ENCODE measurements around the gene CCDC17. TPM values are rescaled to one million over a fixed set of nuclear protein-coding genes. Genes with fewer than 3 reads are reported as not detected.
A peak's percentile ranks its signal among the peaks of the same experiment; 100 is the strongest.

The CCDC17 gene
- polyA plus RNA-seq, 1 experiment: 0.19 TPM

DNA sequence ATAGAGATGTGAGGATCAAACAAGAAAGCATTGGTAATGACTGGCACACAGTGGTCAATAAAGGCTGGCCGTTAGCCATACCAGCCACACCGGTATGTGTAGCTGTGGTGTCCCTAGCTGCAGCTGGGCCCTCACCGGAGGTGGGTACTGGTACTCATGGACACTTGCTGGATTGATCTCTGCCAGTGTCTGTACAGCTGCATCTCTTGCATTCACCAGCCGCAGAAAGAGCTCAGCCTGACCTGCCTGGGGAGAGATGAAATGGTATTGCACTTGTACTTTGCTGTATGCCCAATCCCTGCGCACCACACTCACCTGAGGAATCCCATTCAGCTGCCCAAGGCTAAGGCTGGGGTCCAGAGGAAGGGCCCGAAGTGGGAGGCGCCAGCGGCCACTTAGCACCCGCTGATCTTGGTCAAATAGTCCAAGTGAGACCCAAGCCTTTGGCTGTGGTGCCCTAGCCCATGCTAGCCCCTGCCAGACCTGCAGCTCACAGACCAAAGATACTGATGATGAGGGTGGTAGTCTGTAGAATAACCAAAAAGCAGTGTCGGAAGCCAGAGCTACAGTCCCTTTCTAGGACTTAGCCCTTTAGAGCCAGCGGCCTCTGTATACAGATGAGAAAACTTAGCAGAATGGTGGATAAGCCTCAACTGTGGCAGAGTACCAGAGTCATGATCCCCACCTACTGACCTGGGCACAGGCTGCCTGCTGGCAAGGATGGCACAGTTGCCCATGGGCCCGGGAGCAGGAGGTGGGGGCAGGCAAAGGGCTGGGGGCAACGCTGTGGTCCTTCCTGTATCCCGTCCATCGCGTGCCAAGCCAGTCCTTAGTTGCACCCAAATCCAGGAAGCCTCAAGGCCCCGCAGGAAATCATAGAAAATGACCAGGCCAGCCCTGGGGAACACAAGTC lies 3.0 kb downstream of the CCDC17 start:
- no peak overlapping the region for H3K27ac ChIP-seq (ENCODE audit: low read depth, low read length)
- H3K9me3 ChIP-seq (ENCODE audit: control insufficient read depth, insufficient read depth, low read length): peaks cover 6% of the 10 kb centered on the region; the same call in 1 of the 2 replicates
- CTCF ChIA-PET: no interaction called here
- POLR2A ChIA-PET: interaction anchor here (0.9 kb wide), 1 partner anchor 9 kb away, joined by 3 read pairs; no protein-coding TSS in a partner anchor
- no peak for DNase-seq (ENCODE audit: low read depth, low spot score)
- TF ChIP-seq, protein P1, sequence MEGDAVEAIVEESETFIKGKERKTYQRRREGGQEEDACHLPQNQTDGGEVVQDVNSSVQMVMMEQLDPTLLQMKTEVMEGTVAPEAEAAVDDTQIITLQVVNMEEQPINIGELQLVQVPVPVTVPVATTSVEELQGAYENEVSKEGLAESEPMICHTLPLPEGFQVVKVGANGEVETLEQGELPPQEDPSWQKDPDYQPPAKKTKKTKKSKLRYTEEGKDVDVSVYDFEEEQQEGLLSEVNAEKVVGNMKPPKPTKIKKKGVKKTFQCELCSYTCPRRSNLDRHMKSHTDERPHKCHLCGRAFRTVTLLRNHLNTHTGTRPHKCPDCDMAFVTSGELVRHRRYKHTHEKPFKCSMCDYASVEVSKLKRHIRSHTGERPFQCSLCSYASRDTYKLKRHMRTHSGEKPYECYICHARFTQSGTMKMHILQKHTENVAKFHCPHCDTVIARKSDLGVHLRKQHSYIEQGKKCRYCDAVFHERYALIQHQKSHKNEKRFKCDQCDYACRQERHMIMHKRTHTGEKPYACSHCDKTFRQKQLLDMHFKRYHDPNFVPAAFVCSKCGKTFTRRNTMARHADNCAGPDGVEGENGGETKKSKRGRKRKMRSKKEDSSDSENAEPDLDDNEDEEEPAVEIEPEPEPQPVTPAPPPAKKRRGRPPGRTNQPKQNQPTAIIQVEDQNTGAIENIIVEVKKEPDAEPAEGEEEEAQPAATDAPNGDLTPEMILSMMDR (IDR thresholded peaks at IDR 0.05; ENCODE audit: low read depth, low read length): no peak
- H3K4me3 ChIP-seq (ENCODE audit: low read depth, low read length): no peak overlapping the region
- H3K27me3 ChIP-seq (ENCODE audit: control insufficient read depth, insufficient read depth, low read length): no peaks in the 10 kb centered on the region

DNA sequence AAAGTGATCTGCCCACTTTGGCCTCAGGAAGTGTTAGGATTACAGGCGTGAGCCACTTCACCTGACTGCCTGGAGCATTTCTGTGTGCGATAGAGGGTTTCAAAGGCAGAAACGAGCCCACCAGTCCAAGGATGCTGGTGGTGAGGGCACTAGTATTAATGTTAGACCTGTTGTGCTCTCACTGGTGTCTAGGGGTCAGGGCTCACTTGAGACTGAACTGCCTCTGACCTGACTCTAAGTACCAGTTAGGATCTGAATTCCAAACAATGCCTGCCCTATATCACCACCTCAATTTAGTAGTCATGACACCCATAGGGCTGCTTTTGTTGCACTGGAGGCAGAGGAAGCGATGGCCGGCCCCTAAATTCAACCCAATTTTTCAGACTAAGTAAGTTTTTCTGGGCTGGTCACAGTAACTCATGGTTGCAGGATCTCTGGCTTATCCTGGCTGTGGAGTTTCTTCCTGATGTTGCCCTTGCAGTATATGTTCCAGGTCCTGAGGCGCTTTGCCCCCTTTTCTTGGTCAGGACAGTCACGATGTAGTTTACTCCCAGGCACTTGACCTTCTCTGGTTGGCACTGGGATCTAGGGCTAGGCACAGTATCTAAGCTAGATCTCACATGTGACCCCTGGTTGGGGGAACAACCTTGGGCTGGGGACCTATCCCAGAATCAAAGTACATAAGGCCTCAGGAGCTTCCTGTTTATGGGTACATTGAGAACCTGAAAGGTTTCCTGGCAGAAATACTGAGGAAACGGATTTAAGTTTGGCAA lies 4.5 kb downstream of the CCDC17 start:
- no peaks in the 10 kb centered on the region for H3K27me3 ChIP-seq (ENCODE audit: control insufficient read depth, insufficient read depth, low read length)
- DNase-seq (ENCODE audit: low read depth, low spot score): no peak
- ChIA-PET POLR2A (no interaction called here), CTCF (no interaction called here)
- TF ChIP-seq, protein P1 (IDR thresholded peaks at IDR 0.05; ENCODE audit: low read depth, low read length): no peak
- no peak overlapping the region for H3K4me3 ChIP-seq (ENCODE audit: low read depth, low read length)
- no peak overlapping the region for H3K27ac ChIP-seq (ENCODE audit: low read depth, low read length)
- H3K9me3 ChIP-seq (ENCODE audit: control insufficient read depth, insufficient read depth, low read length): peaks cover 6% of the 10 kb centered on the region; the same call in 1 of the 2 replicates

DNA sequence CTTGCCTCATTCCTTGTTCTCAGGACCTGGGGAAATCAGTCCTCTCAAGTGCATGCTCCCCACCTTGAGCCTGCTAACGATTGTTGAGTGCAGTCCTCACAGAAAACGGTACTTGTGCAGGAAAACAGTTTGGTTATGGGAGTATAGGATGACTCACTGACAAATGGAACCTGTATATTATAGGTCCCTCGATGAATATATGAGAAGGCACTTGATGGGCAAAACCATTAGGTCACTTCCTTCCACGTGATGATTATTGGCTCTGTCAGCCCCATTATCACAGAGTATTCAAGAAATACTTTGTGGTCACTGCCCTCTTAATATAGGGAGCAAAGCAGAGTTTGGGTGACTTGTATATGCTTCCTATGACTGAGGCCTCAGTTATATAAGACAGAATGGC lies 6.2 kb downstream of the CCDC17 start:
- Histone ChIP-seq H3K27me3 (ENCODE audit: control insufficient read depth, insufficient read depth, low read length) (no peaks in the 10 kb centered on the region), H3K9me3 (ENCODE audit: control insufficient read depth, insufficient read depth, low read length) (no peaks in the 10 kb centered on the region; the same call in 1 of the 2 replicates), H3K4me3 (ENCODE audit: low read depth, low read length) (no peak overlapping the region), H3K27ac (ENCODE audit: low read depth, low read length) (peak overlapping the region; percentile 48)
- POLR2A ChIA-PET: no interaction called here
- CTCF ChIA-PET: no interaction called here
- TF ChIP-seq, protein P1 (IDR thresholded peaks at IDR 0.05; ENCODE audit: low read depth, low read length): no peak
- DNase-seq (ENCODE audit: low read depth, low spot score): no peak

DNA sequence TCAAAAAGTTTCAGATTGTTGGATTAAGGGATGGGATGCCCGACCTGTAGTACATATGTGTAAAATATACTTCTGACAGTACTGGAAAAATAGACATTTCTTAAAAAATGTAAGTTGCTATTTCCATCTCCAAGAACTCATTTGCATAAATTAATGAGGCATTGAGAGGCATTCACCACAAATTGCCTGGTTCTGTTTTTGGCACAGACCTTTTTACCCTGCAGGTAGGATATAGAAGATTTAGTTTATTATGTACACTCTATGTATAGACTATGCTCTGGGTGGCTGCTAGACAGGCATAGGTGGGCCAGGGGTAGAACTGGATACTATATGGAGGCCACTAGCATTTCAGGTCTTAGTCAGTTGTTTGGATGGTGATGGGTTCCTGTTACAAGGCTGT lies 8.0 kb downstream of the CCDC17 start:
- Histone ChIP-seq H3K9me3 (ENCODE audit: control insufficient read depth, insufficient read depth, low read length) (no peaks in the 10 kb centered on the region), H3K4me3 (ENCODE audit: low read depth, low read length) (no peak overlapping the region), H3K27ac (ENCODE audit: low read depth, low read length) (no peak overlapping the region), H3K27me3 (ENCODE audit: control insufficient read depth, insufficient read depth, low read length) (no peaks in the 10 kb centered on the region)
- TF ChIP-seq, protein P1 (IDR thresholded peaks at IDR 0.05; ENCODE audit: low read depth, low read length): no peak
- POLR2A ChIA-PET: no interaction called here
- no peak for DNase-seq (ENCODE audit: low read depth, low spot score)
- CTCF ChIA-PET: no interaction called here
